Fibroblast of the aortic adventitia (primary cell): Measurements from ENCODE around the gene OR10A3. TPM values are rescaled to one million over a fixed set of nuclear protein-coding genes. Genes with fewer than 3 reads are reported as not detected.

Source experiments
- DNase-seq: peaks from one replicate; pipeline ENCODE4 v3.0.0-alpha.2; 2010; ENCODE audit warnings: low read depth
- H3K4me3 ChIP-seq: 2 replicates; pipeline ENCODE4 v1.5.1; 2011; ENCODE audit warnings: low read depth, mild to moderate bottlenecking, control low read depth, low read length, moderate library complexity
- CTCF ChIP-seq: IDR thresholded peaks from 2 replicates; pipeline ENCODE4 v1.5.1; 2011; ENCODE audit warnings: mild to moderate bottlenecking, low read length, control low read depth, inconsistent platforms; ENCODE audit not compliant: insufficient read depth
- total RNA-seq: library from RNA; depleted of rRNA; stranded (reverse); fragments of >200 nt; gene quantifications from 2 replicates; pipeline ENCODE4 v1.2.3, GENCODE V29; 2012; ENCODE audit warnings: low replicate concordance

OR10A3 gene
- total RNA-seq, 1 donor = 0.09 TPM

- no peak for TF ChIP-seq CTCF
- DNase-seq = peak; percentile 35
- H3K4me3 ChIP-seq = no peak overlapping the region
These were observed 45.3 kb downstream of the OR10A3 start for GRCh38 chr11:7896009-7896785.

GRCh38 chr11:7894251-7894650 is 47.3 kb downstream of the OR10A3 start:
- no peak for DNase-seq
- TF ChIP-seq CTCF = no peak
- no peak overlapping the region for H3K4me3 ChIP-seq

- no peak overlapping the region for H3K4me3 ChIP-seq
- no peak for TF ChIP-seq CTCF
- DNase-seq = no peak
These were observed 47.7 kb downstream of the OR10A3 start for GRCh38 chr11:7893796-7894195.

- DNase-seq = peak; percentile 83
- no peak overlapping the region for H3K4me3 ChIP-seq
- peak; percentile 71 for TF ChIP-seq CTCF
These were observed 48.7 kb downstream of the OR10A3 start for GRCh38 chr11:7892840-7893254.

- no peak for TF ChIP-seq CTCF
- peak; percentile 86 for DNase-seq
- no peak overlapping the region for H3K4me3 ChIP-seq
These were observed 49.3 kb downstream of the OR10A3 start for GRCh38 chr11:7892059-7892699.

GRCh38 chr11:7890417-7891172 is 50.9 kb downstream of the OR10A3 start:
- H3K4me3 ChIP-seq = no peak overlapping the region
- DNase-seq = peak; percentile 37
- no peak for TF ChIP-seq CTCF
